Measurements from ENCODE around the gene IGSF11.
A peak's percentile ranks its signal among the peaks of the same experiment; 100 is the strongest.
"Not testable (repeated sequence)": the region's sequence is repeated elsewhere in the genome, so short reads cannot be mapped to it uniquely, and the experiment has no call there.

The IGSF11 gene

GRCh38 chr3:118882353-118882947, 152.2 kb downstream of the IGSF11 start:
- peak; percentile 24 to 34 for DNase-seq (ENCODE audit: low read depth in 2 of 2)

- DNase-seq (ENCODE audit: low read depth in 2 of 2), result no peak
Measured at GRCh38 chr3:118868051-118868450, 166.6 kb downstream of the IGSF11 start.

- DNase-seq (ENCODE audit: low read depth in 2 of 2), result no peak
Measured at GRCh38 chr3:118863731-118864322, 170.8 kb downstream of the IGSF11 start.

GRCh38 chr3:118859950-118860349, 174.7 kb downstream of the IGSF11 start:
- DNase-seq (ENCODE audit: low read depth in 2 of 2), result no peak

GRCh38 chr3:118851466-118852193, 183.0 kb downstream of the IGSF11 start:
- DNase-seq (ENCODE audit: low read depth in 2 of 2), result not testable (repeated sequence)

- no peak for DNase-seq (ENCODE audit: low read depth in 2 of 2)
Measured at GRCh38 chr3:118850687-118851086, 184.0 kb downstream of the IGSF11 start.
